Measurements from ENCODE around the gene LCT.

Gene LCT

GRCh38 chr2:135762530-135762929, 74.5 kb downstream of the LCT start:
- no peak overlapping the region for H3K4me3 ChIP-seq (ENCODE audit: low read depth, low read length)
- in situ Hi-C loops (cut with HindIII; ENCODE audit: low sequenced_read_pairs): no loop called here
- TF ChIP-seq CTCF (IDR thresholded peaks at IDR 0.05; ENCODE audit: low read depth, low read length): no peak
- no peak for DNase-seq (ENCODE audit: low read depth, low spot score)

GRCh38 chr2:135762022-135762421, 75.0 kb downstream of the LCT start:
- DNase-seq (ENCODE audit: low read depth, low spot score): no peak
- no peak overlapping the region for H3K4me3 ChIP-seq (ENCODE audit: low read depth, low read length)
- TF ChIP-seq CTCF (IDR thresholded peaks at IDR 0.05; ENCODE audit: low read depth, low read length): no peak
- in situ Hi-C loops (cut with HindIII; ENCODE audit: low sequenced_read_pairs): no loop called here

- DNase-seq (ENCODE audit: low read depth, low spot score): no peak
- no peak for TF ChIP-seq CTCF (IDR thresholded peaks at IDR 0.05; ENCODE audit: low read depth, low read length)
- in situ Hi-C loops (cut with HindIII; ENCODE audit: low sequenced_read_pairs): no loop called here
- H3K4me3 ChIP-seq (ENCODE audit: low read depth, low read length): no peak overlapping the region
Measured at GRCh38 chr2:135756692-135757091, 80.3 kb downstream of the LCT start.

- H3K4me3 ChIP-seq (ENCODE audit: low read depth, low read length): no peak overlapping the region
- TF ChIP-seq CTCF (IDR thresholded peaks at IDR 0.05; ENCODE audit: low read depth, low read length): no peak
- no peak for DNase-seq (ENCODE audit: low read depth, low spot score)
- in situ Hi-C loops (cut with HindIII; ENCODE audit: low sequenced_read_pairs): no loop called here
Measured at GRCh38 chr2:135755573-135755972, 81.4 kb downstream of the LCT start.

- in situ Hi-C loops (cut with HindIII; ENCODE audit: low sequenced_read_pairs): no loop called here
- no peak for TF ChIP-seq CTCF (IDR thresholded peaks at IDR 0.05; ENCODE audit: low read depth, low read length)
Measured at GRCh38 chr2:135745545-135745944, 91.4 kb downstream of the LCT start.

GRCh38 chr2:135744760-135745314, 92.1 kb downstream of the LCT start:
- in situ Hi-C loops (cut with HindIII; ENCODE audit: low sequenced_read_pairs): no loop called here
- no peak overlapping the region for H3K4me3 ChIP-seq (ENCODE audit: low read depth, low read length)
- peak; percentile 13 for DNase-seq (ENCODE audit: low read depth, low spot score)
- peak; percentile 18 for TF ChIP-seq CTCF (IDR thresholded peaks at IDR 0.05; ENCODE audit: low read depth, low read length)

More at GRCh38 chr2:135745545-135745944, 91.4 kb downstream of the LCT start:
- peak; percentile 82 for DNase-seq (ENCODE audit: low read depth, low spot score)
- H3K4me3 ChIP-seq (ENCODE audit: low read depth, low read length): no peak overlapping the region

- no peak for TF ChIP-seq CTCF (IDR thresholded peaks at IDR 0.05; ENCODE audit: low read depth, low read length)
- peak overlapping the region; percentile 89 for H3K4me3 ChIP-seq (ENCODE audit: low read depth, low read length)
- peak; percentile 8 for DNase-seq (ENCODE audit: low read depth, low spot score)
- in situ Hi-C loops (cut with HindIII; ENCODE audit: low sequenced_read_pairs): no loop called here
Measured at GRCh38 chr2:135743860-135744259, 93.1 kb downstream of the LCT start.

Data from astrocyte of the spinal cord (primary cell).